ENCODE results near the gene HVCN1.

- TF ChIP-seq, protein P1, sequence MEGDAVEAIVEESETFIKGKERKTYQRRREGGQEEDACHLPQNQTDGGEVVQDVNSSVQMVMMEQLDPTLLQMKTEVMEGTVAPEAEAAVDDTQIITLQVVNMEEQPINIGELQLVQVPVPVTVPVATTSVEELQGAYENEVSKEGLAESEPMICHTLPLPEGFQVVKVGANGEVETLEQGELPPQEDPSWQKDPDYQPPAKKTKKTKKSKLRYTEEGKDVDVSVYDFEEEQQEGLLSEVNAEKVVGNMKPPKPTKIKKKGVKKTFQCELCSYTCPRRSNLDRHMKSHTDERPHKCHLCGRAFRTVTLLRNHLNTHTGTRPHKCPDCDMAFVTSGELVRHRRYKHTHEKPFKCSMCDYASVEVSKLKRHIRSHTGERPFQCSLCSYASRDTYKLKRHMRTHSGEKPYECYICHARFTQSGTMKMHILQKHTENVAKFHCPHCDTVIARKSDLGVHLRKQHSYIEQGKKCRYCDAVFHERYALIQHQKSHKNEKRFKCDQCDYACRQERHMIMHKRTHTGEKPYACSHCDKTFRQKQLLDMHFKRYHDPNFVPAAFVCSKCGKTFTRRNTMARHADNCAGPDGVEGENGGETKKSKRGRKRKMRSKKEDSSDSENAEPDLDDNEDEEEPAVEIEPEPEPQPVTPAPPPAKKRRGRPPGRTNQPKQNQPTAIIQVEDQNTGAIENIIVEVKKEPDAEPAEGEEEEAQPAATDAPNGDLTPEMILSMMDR (conservative IDR thresholded peaks at IDR 0.05): no peak
- TF ChIP-seq EZH2 (IDR thresholded peaks at IDR 0.05; ENCODE audit: low read depth): no peak
Observed at GRCh38 chr12:110637869-110638441, 51.0 kb downstream of the HVCN1 start.

Measured in PC-9 (cell line).